IMR-90 (cell line): Measurements from ENCODE around the gene EPSTI1. TPM values are rescaled to one million over a fixed set of nuclear protein-coding genes. Genes with fewer than 3 reads are reported as not detected.
A peak's percentile ranks its signal among the peaks of the same experiment; 100 is the strongest.

ENCODE experiments used
- ATAC-seq: fragments of 200-7000 bp; cut with Tn5 transposase; 2 replicates; pipeline ENCODE4 v1.9.1; 2020; ENCODE audit warnings: low read depth, mild to moderate bottlenecking, moderate library complexity
- BruUV-seq: library from RNA; stranded (reverse); fragments of 400-500 nt; replicated peaks from 2 replicates; lab custom pipeline; 2021; lab: Mats Ljungman, UMichigan
- CTCF ChIA-PET: fragments of 300-600 bp; formaldehyde crosslinking; extraction: SDS; loops from one replicate; lab custom pipeline; 2021; ENCODE audit warnings: antibody characterized with exemption; lab: Yijun Ruan, JAX
- POLR2A ChIA-PET: fragments of 300-600 bp; sonication (Branson Sonifier 250); formaldehyde crosslinking; loops from one replicate; lab custom pipeline; 2022; ENCODE audit warnings: antibody characterized with exemption; ENCODE audit not compliant: unreplicated experiment; lab: Charles Lee
- DNase-seq: peaks from one replicate; pipeline ENCODE4 v3.0.0; 2013
- H2AFZ ChIP-seq: replicated peaks from 2 replicates; pipeline ENCODE3; 2013; ENCODE audit warnings: low read length, mild to moderate bottlenecking; ENCODE audit not compliant: poor library complexity
- H2AK5ac ChIP-seq: 2 replicates; pipeline ENCODE4 v1.6.1; 2013; ENCODE audit warnings: low read depth, low read length, inconsistent platforms
- H2AK9ac ChIP-seq: replicated peaks from 2 replicates; pipeline ENCODE3; 2013; ENCODE audit warnings: mild to moderate bottlenecking, low read depth, low read length, moderate library complexity; ENCODE audit not compliant: poor library complexity
- H2BK120ac ChIP-seq: 2 replicates; pipeline ENCODE4 v1.6.1; 2013; ENCODE audit warnings: low read depth, low read length, inconsistent platforms
- H2BK15ac ChIP-seq: 3 replicates; pipeline ENCODE4 v1.6.1; 2013; ENCODE audit warnings: low read depth, low read length, inconsistent platforms
- H2BK20ac ChIP-seq: 2 replicates; pipeline ENCODE4 v1.6.1; 2013; ENCODE audit warnings: low read depth, mild to moderate bottlenecking, inconsistent platforms, low read length, moderate library complexity
- H2BK5ac ChIP-seq: 2 replicates; pipeline ENCODE4 v1.6.1; 2013; ENCODE audit warnings: mild to moderate bottlenecking, low read depth, low read length, inconsistent platforms; ENCODE audit not compliant: poor library complexity, severe bottlenecking
- H3K14ac ChIP-seq: replicated peaks from 2 replicates; pipeline ENCODE4 v1.6.1; 2013; ENCODE audit warnings: low read depth, low read length, inconsistent platforms
- H3K18ac ChIP-seq: 2 replicates; pipeline ENCODE4 v1.6.1; 2013; ENCODE audit warnings: low read depth, low read length, control low read depth
- H3K23ac ChIP-seq: 2 replicates; pipeline ENCODE4 v1.6.1; 2013; ENCODE audit warnings: low read depth, low read length, inconsistent platforms
- H3K27ac ChIP-seq: 2 replicates; pipeline ENCODE4 v1.5.1; 2013; ENCODE audit warnings: mild to moderate bottlenecking, control low read depth, low read length; ENCODE audit not compliant: insufficient read depth
- H3K27me3 ChIP-seq: 2 replicates; pipeline ENCODE4 v1.6.1; 2013; ENCODE audit warnings: low read length; ENCODE audit not compliant: control insufficient read depth, insufficient read depth
- H3K36me3 ChIP-seq: 2 replicates; pipeline ENCODE4 v1.6.1; 2013; ENCODE audit warnings: low read length, mixed read lengths; ENCODE audit not compliant: control insufficient read depth, insufficient read depth
- H3K4ac ChIP-seq: 2 replicates; pipeline ENCODE4 v1.6.1; 2013; ENCODE audit warnings: low read depth, low read length, inconsistent platforms
- H3K4me1 ChIP-seq: 2 replicates; pipeline ENCODE4 v1.6.1; 2013; ENCODE audit warnings: low read length, mixed read lengths; ENCODE audit not compliant: control insufficient read depth, insufficient read depth
- H3K4me2 ChIP-seq: 2 replicates; pipeline ENCODE4 v1.6.1; 2013; ENCODE audit warnings: low read depth, mild to moderate bottlenecking, control low read depth, low read length, moderate library complexity
- H3K4me3 ChIP-seq: 2 replicates; pipeline ENCODE4 v1.5.1; 2013; ENCODE audit warnings: low read depth, mild to moderate bottlenecking, control low read depth, low read length, moderate library complexity; ENCODE audit not compliant: insufficient read depth
- H3K56ac ChIP-seq: 2 replicates; pipeline ENCODE4 v1.6.1; 2013; ENCODE audit warnings: low read length, inconsistent platforms; ENCODE audit not compliant: insufficient read depth; ENCODE audit errors: extremely low read depth
- H3K79me1 ChIP-seq, 2 experiments: 2 replicates each; pipeline ENCODE4 v1.6.1; 2013; ENCODE audit warnings: low read length in 2 of 2, inconsistent platforms in 1 of 2, low read depth in 1 of 2
- H3K9ac ChIP-seq: 2 replicates; pipeline ENCODE4 v1.6.1; 2013; ENCODE audit warnings: low read depth, low read length, control low read depth
- H3K9me1 ChIP-seq: 2 replicates; pipeline ENCODE4 v1.6.1; 2013; ENCODE audit warnings: low read length, inconsistent platforms; ENCODE audit not compliant: insufficient read depth
- H3K9me3 ChIP-seq: 2 replicates; pipeline ENCODE4 v1.6.1; 2013; ENCODE audit warnings: low read length; ENCODE audit not compliant: control insufficient read depth, insufficient read depth
- H4K20me1 ChIP-seq: 2 replicates; pipeline ENCODE4 v1.6.1; 2013; ENCODE audit warnings: low read length, inconsistent platforms; ENCODE audit not compliant: insufficient read depth
- H4K5ac ChIP-seq: 2 replicates; pipeline ENCODE4 v1.6.1; 2013; ENCODE audit warnings: mild to moderate bottlenecking, low read depth, low read length, control low read depth
- H4K8ac ChIP-seq, 2 experiments: 2 replicates each; pipeline ENCODE4 v1.6.1; 2013; ENCODE audit warnings: low read depth in 2 of 2, low read length in 2 of 2, control low read depth in 1 of 2, inconsistent platforms in 1 of 2
- H4K91ac ChIP-seq: 2 replicates; pipeline ENCODE4 v1.6.1; 2013; ENCODE audit warnings: low read depth, low read length, inconsistent platforms; ENCODE audit not compliant: insufficient read depth
- CEBPB ChIP-seq: IDR thresholded peaks from 2 replicates; pipeline ENCODE4 v1.6.1; 2012; ENCODE audit warnings: low read depth, low read length, improper control_type of control experiment
- FOS ChIP-seq: fragments of 150-350 bp; IDR thresholded peaks from 2 replicates; pipeline ENCODE4 v1.6.1; 2016; ENCODE audit warnings: low read depth, low read length
- MAZ ChIP-seq: IDR thresholded peaks from 2 replicates; pipeline ENCODE4 v1.6.1; 2012; ENCODE audit warnings: low read depth, mild to moderate bottlenecking, low read length, improper control_type of control experiment, moderate library complexity, borderline replicate concordance
- RCOR1 ChIP-seq: IDR thresholded peaks from 2 replicates; pipeline ENCODE4 v1.6.1; 2012; ENCODE audit warnings: mild to moderate bottlenecking, low read length, improper control_type of control experiment; ENCODE audit not compliant: insufficient replicate concordance
- RFX5 ChIP-seq: IDR thresholded peaks from 2 replicates; pipeline ENCODE4 v1.8.0; 2012; ENCODE audit warnings: low read depth, mild to moderate bottlenecking, low read length, moderate library complexity
- SMC3 ChIP-seq: fragments of 150-350 bp; IDR thresholded peaks from 2 replicates; pipeline ENCODE4 v1.6.1; 2016; ENCODE audit warnings: low read depth, mild to moderate bottlenecking, antibody characterized with exemption, low read length, moderate library complexity
- WGBS, 2 experiments: methylation state at CpG; one replicate each; pipeline versions ENCODE4 v1.1.5 to v1.1.7; 2013; ENCODE audit warnings: missing lambda C conversion rate in 2 of 2; ENCODE audit not compliant: insufficient read length in 1 of 2; ENCODE audit errors: extremely low coverage in 2 of 2; 5-methylcytosine and 5-hydroxymethylcytosine counted together
- dilution Hi-C: fragments of 300-500 bp; cut with HindIII; formaldehyde crosslinking; loops from one replicate; pipeline ENCODE4 v1.14.3; 2018; ENCODE audit warnings: low sequenced_read_pairs; ENCODE audit not compliant: unreplicated experiment
- in situ Hi-C: fragments of 300-500 bp; cut with MboI; formaldehyde crosslinking; loops from 3 replicates; pipeline ENCODE4 v1.14.3; 2019; ENCODE audit warnings: low sequenced_read_pairs, inconsistent platforms, mixed read lengths
- intact Hi-C: fragments of 100-400 bp; cut with micrococcal nuclease; formaldehyde crosslinking; loops from 2 replicates; pipeline ENCODE4 v1.10.0; 2022
- polyA plus RNA-seq, 3 experiments: library from polyadenylated mRNA; depleted of rRNA; stranded (reverse); fragments of >200 nt; gene quantifications; 2 replicates each; pipeline ENCODE4 v1.2.3, GENCODE V29; 2012; ENCODE audit warnings: low replicate concordance in 1 of 3
- total RNA-seq: library from RNA; depleted of rRNA; stranded (reverse); fragments of >200 nt; gene quantifications from 2 replicates; pipeline ENCODE4 v1.2.3, GENCODE V29; 2012
- TF ChIP-seq, protein P1 (sequence below): fragments of 150-350 bp; IDR thresholded peaks from 2 replicates; pipeline ENCODE4 v1.6.1; 2017; ENCODE audit warnings: mild to moderate bottlenecking, antibody characterized with exemption, low read length, low read depth
- TF ChIP-seq, protein P2 (sequence below): fragments of 150-350 bp; IDR thresholded peaks from 2 replicates; pipeline ENCODE4 v1.6.1; 2016; ENCODE audit warnings: low read depth, mild to moderate bottlenecking, low read length, moderate library complexity, borderline replicate concordance

EPSTI1 gene
- total and polyA plus RNA-seq, 2 of the 4 experiments (the other 2 are of a cell fraction) = 0.90 to 1.6 TPM

DNA sequence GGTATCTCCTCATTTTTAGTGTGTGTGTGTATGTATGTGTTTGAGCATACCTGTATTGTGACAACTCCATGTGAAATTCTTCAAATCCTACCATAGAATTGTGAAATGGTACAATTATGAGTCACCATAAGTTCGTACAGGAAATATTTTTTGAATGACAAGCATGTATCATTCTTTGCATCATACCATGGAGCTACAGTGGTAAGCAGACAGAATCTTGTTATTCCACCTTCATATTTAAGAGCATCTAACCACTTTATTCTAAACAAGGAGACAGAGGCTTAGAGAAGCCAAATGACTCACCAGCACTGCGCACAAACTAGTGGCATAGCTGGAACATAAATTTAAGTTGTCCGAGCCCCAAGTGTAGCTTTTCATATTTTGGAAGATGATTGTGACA, 4.5 kb upstream of the EPSTI1 start:
- Histone ChIP-seq H3K4me1 (peaks cover 2% of the 10 kb centered on the region), H3K9ac (no peak overlapping the region), H3K27me3 (no peaks in the 10 kb centered on the region), H4K8ac (no peak overlapping the region), H2AK5ac (no peak overlapping the region), H3K18ac (no peak overlapping the region), H2AFZ (no peak overlapping the region), H2BK15ac (no peak overlapping the region), H3K9me3 (no peaks in the 10 kb centered on the region), H2BK120ac (peak overlapping the region; percentile 89; the same call in 1 of the 2 replicates), H3K23ac (0 out of 2 replicates have a peak overlapping the region, but pooled peaks have one; percentile 89), H4K20me1 (no peaks in the 10 kb centered on the region), H3K4ac (peak overlapping the region; percentile 80; the same call in 1 of the 2 replicates), H2BK20ac (peak overlapping the region; percentile 95; the same call in 1 of the 2 replicates), H3K27ac (peak overlapping the region; percentile 19; the same call in 1 of the 2 replicates), H3K79me1 (no peaks in the 10 kb centered on the region), H3K36me3 (no peaks in the 10 kb centered on the region), H3K9me1 (0 out of 2 replicates have a peak, but pooled peaks cover 9% of the 10 kb centered on the region), H3K4me2 (no peak overlapping the region), H3K4me3 (no peak overlapping the region), H3K56ac (peak overlapping the region; percentile 65; the same call in 1 of the 2 replicates), H2AK9ac (no peak overlapping the region), H3K14ac (no peak overlapping the region), H4K91ac (no peak overlapping the region), H2BK5ac (peak overlapping the region; percentile 97), H4K5ac (no peak overlapping the region)
- TF ChIP-seq, protein P1, sequence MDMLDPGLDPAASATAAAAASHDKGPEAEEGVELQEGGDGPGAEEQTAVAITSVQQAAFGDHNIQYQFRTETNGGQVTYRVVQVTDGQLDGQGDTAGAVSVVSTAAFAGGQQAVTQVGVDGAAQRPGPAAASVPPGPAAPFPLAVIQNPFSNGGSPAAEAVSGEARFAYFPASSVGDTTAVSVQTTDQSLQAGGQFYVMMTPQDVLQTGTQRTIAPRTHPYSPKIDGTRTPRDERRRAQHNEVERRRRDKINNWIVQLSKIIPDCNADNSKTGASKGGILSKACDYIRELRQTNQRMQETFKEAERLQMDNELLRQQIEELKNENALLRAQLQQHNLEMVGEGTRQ = no peak
- TF ChIP-seq CEBPB (peak; percentile 98), RFX5 (no peak), SMC3 (peak; percentile 0; the same call in 1 of the 2 replicates), RCOR1 (peak; percentile 13), FOS (peak; percentile 97), MAZ (no peak)
- TF ChIP-seq, protein P2, sequence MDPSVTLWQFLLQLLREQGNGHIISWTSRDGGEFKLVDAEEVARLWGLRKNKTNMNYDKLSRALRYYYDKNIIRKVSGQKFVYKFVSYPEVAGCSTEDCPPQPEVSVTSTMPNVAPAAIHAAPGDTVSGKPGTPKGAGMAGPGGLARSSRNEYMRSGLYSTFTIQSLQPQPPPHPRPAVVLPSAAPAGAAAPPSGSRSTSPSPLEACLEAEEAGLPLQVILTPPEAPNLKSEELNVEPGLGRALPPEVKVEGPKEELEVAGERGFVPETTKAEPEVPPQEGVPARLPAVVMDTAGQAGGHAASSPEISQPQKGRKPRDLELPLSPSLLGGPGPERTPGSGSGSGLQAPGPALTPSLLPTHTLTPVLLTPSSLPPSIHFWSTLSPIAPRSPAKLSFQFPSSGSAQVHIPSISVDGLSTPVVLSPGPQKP = no peak
- BruUV-seq = no TSS peak
- intact Hi-C loops (no loop called here), dilution Hi-C loops (no loop called here), in situ Hi-C loops (no loop called here)
- ChIA-PET CTCF (interaction anchor here (0.6 kb wide), 1 partner anchor 26 kb away, joined by 4 read pairs; no protein-coding TSS in a partner anchor), POLR2A (interaction anchor here (0.6 kb wide), 1 partner anchor 53 kb away, joined by 3 read pairs; no protein-coding TSS in a partner anchor)
- DNase-seq (peak; percentile 98), ATAC-seq (peak; percentile 69)
- no CpG with 5 or more reads among the region's 3 CpGs for WGBS, 2 experiments
